Hepatic stellate cell (primary cell): ENCODE results near the gene CASP10.

Source experiments
- DNase-seq: peaks from one replicate; pipeline ENCODE4 v3.0.0; 2011; ENCODE audit warnings: low spot score

The CASP10 gene

DNA sequence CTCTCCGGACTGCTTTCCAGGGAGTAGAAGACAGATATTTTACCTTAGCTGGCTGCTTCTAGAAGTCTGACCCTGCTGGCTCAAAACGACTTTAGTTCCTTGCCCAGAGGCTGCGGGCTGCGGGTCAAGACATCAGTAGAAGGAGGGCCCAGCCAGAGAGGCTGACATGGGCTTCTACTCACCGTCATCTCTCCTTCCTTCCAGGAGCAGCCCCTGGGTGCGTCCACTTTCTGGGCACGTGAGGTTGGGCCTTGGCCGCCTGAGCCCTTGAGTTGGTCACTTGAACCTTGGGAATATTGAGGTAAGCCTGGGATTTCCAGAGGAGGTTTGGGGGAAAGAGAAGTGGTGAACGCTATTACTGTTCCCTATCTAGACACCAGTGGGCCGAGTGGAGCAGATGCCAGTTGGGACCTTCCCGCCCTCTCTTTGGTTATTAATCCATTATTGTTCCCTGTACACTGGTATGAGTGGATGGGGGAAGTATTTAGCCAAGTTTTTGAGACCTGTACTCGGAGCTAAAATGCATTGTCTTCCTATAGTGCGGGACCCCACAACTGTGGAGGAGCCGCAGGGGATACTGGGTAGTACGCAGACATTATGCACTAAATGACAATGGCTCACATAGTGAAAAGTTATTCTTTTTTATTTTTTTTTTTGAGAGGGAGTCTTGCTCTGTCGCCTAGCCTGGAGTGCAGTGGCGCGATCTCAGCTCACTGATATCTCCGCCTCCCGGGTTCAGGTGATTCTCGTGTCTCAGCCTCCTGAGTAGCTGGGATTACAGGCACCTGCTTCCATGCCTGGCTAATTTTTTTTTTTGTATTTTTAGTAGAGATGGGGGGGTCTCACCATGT lies 51.1 kb downstream of the CASP10 start:
- DNase-seq: no peak

DNA sequence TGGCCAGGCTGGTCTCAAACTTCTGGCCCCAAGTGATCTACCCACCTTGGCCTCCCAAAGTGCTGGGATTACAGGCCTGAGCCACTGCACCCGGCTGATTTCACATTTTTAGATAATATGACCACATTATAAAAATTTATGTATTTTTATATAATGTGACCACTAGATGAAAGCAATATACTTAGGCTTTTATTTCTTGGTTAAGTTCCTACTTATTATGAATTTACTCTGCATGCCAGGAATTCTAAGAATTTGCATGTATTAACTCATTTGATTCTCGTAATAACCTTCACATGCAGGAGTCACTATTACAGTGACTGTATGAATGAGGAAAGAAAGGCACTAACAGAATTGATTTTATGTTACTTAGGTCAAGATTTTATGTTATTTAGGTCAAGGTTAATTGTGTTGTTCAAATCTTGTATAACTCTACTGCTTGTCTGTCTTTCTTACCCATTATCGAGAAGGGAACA lies 51.8 kb downstream of the CASP10 start:
- DNase-seq: no peak

DNA sequence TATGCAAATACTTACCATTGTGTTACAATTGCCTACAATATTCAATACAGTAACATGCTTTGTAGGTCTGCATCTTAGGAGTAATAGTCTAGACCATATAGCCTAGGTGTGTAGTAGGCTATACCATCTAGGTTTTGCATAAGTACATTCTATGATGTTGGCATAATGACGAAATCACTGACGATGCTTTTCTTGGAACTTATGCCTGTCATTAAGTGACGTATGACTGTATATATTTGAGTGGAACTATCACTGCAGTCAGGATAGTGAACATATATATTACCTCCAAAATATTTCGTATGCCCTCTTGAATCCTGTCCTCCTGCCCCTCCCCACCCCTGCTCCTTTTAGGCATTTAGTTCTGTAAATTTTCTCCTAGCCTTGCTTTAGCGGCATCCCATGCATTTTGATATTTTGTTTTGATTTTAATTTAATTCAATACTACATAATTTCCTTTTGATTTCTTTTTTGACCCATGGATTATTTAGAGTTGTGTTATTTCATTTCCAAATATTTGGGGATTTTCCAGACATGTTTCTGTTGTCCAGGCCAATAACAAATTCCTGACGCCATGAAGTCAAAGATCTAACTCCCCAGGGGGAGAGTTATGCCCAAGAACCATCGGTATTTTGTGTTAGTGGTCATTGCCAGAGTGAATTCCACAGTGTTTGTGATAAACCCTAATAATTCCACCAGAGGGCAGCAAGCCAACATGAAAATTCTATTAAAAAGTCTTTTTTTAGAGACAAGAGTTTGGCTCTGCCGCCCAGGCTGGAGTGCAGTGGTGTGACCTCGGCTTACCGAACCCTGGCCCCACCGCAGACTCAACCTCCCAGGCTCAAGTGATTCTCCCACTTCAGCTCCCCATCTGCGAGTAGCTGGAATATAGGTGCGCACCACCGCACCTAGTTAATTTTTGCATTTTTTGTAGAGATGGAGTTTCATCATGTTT lies 53.2 kb downstream of the CASP10 start:
- DNase-seq: peak; percentile 60

DNA sequence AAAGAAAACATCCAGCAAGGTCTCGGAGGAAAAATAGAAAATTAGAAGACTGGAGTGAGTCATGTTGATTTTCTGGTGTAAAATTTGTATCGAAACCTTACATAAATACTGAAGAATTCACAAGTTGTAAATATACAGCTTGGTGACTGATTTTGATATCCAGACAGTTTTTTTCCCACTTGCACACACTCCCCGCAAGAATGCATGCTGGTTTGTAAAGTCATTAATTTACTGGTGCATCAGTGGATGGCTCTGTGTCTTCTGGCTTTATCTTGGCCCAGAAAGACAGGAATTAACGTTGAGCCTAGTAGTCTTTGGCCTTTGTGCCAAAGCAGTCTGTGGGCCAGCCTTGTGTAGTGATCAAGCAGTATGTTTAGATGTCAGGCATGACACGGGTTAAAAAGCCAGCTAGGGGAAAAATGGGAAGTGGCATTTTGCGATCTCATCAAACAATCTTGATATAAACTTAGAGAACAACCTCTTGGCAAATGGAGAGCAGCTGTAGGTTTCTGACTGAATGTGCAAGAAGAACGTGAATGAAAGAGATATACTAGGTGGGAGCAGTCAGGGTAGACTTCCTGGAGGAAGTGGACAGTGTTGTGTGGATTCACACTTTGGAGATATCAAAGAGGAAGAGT lies 54.7 kb downstream of the CASP10 start:
- no peak for DNase-seq

DNA sequence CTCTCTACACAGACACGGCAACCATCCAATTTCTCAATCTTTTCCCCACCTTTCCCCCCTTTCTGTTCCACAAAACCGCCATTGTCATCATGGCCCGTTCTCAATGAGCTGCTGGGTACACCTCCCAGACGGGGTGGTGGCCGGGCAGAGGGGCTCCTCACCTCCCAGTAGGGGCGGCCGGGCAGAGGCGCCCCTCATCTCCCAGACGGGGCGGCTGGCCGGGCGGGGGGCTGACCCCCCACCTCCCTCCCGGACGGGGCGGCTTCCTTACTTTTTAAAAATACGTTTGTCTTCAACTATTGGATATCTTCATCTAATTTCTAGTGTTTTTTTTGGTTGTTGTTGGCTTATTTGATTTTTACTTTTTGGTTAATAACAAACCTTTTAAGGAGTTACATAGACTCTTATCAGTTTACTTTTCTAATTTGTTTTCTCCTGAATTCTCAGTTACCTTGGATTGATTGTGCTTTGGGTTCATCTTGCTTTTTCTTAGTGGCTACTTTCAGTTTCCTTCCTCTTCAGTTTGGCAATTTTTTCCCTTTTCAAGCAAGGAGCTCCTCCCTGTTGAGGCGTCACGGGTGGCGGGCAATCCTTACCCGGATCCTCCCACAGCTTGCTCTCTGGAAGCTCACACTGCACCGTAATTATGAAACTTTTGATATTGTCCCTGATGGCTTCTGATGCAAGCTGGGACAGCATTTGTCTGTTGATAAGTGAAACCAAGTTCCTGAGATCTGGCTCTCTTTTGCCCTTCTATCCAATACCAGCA lies 56.4 kb downstream of the CASP10 start:
- peak; percentile 23 for DNase-seq

DNA sequence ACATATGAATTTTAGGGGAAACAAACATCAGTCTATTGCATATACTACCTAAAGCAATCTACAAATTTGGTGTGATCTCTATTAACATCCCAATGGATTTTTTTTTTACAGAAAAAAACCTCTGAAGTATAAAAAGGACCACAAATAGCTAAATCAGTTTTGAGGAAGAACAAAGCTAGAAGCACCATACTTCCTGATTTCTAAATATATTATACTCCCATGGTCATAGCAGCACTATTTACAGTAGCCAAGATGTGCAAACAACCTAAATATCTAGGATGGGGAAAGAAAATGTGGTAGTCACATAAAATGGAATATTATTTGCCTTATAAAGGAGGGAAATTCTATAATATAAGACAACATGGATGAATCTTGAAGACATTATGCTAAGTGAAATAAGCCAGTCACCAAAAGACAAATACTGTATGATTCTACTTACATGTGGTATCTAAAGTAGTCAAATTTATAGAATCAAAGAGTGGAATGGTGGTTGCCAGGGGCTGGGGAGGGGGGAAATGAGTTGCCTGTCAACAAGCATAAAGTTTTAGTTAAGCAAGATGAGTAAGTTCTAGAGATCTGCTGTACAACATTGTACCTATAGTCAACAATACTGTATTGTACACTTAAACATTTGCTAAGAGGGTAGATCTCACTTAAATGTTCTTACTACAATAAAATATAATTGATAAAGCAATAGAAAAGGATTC lies 59.8 kb downstream of the CASP10 start:
- DNase-seq: no peak

DNA sequence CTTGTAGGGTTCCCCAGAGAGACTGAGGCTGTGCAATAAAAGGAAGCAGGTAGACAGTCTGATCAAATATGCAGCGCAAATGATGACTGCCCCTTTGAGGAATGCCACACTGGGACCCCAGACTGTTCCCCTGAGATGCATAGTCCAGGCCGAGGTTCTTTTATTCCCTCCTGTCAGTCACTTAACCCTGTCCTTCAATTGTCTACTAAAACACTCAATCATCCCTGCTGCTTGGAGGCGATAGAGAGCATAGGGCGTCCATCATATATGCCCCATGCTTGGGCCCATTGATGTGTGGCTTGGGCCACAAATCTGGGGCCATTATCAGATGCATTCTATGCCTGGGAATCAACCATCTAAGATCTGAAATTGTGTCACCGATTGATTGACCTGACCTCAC lies 61.9 kb downstream of the CASP10 start:
- no peak for DNase-seq

DNA sequence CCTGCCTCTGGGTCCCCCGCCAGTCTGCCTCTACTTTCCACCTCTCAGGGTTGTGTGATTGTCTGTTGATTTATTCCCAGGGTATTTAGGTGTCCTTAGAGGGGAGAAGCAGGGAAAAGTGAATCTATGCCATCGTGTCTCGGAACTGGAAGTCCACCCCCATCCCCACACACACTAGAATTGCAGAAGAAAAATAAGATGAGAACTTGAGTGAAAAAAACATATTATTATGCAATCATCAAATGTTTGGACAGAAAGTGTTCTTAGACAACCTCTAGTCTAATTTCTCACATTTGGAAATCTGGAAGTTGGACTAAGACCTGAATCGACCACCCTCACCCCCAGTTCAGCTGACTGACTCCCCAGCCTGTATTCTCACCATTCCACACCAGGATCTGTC lies 63.3 kb downstream of the CASP10 start:
- DNase-seq: no peak

DNA sequence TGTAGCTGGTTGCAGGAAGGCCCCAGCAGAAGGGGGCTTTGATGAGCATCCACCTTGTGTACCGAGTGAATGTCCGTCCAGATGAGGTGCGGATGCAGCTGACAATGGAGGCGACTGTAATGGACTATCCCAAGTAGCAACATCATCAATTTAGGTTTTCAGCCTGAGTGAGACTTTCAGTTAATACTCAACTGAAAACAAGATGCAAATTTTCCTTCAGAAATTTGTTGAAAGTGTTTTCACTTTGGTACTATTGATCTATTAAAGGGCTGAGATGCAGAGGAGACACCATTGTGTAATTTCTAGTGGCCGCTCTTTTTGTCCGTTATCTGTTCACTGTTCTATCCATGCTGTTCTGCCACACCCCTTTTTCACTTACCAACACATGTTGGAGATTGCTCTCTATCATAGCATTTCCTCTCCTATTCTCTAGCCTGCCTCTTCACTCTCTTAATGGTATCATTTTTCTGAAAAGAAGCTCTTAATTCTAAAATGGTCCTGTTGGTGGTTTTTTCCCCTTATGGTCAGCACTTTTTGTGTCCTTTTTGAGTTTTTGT lies 65.4 kb downstream of the CASP10 start:
- no peak for DNase-seq

DNA sequence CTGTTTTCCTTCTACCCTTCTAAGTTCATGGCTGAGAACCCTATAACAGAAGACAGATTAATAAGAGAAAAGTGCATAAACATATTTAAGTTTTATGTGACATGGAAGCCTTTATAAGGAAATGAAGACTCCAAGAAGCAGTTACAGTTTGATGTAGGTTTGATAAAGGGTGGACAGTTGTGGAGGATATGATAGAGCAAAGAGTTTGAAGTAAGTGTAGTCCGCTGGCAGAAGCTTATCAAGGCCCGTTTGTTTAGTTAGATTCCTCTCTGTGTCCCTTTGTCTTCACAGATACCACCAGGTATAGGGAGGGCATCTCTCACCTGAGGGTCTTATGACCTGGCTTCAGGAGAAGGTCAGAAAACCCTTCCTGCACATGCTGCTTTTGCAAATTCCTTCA lies 66.9 kb downstream of the CASP10 start:
- no peak for DNase-seq

DNA sequence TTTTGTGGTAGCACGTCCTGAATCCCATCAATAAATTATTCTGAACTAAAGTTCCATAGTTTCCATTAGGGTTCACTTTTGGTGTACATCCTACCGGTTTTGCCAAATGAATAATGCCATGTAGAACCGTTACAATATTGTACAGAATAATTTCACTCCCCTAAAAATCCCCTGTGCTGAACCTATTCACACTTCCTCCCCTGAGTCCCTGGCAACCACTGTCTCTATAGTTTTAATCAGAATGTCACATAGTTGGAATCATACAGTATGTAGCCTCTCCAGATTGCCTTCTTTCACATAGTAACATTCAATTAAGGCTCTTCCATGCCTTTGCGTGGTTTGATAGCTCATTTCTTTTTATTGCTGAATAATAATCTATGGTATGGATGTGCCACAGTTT lies 67.8 kb downstream of the CASP10 start:
- DNase-seq: no peak

DNA sequence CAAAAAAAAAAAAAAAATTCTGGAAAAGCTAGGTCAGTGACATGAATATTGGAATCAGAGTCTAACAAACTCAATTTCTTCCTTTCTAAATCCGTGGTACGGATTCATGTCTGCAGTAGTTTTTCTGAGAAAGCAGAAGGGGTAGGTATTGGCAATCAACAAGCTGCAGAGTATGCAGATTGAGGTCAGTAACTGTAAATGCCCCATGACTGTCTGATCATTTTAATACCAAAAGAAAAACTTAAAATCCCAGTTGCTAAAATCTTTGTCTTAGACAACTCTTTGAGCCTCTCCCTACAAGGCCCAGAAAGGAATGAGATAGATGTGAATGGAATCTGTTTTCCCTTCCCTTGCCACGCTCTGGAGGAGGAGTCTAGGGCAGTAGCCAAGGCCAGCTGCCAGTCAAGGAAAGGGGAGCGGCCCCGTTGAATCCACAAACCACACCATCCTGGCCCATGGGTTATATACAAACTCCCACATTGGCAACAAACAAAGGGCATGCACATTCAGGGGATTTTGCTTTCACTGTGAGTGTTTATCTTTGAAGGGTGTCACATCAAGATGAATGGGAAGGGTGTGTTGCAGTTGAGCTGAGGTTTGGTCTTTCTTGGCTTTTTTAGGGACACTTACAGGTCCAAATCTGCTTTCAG lies 71.3 kb downstream of the CASP10 start:
- peak; percentile 36 for DNase-seq

DNA sequence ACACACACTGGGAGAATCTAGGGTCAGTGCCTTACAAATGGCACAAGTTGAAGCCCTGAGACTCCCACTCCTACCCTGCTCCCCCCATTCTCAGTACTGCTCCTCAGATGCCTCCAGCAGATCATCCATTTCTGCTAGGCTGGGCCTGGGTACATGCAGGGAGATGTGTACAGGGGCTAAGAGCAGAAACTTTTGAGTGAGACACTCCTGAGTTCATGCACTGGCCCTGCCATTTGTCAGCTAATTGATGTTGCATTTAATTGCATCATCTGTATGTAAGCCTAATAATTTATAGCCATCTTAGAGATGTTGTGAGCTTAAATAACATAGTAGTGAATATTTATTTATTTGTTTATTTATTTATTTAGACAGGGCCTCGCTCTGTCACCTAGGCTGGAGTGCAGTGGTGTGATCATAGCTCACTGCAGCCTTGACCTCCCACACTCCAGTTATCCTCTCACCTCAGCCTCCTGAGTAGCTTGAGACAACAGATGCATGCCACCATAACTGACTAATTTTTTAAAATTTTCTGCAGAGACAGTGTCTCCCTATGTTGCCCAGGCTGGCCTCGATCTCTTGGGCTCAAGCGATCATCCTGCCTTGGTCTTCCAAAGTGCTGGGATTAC lies 72.6 kb downstream of the CASP10 start:
- no peak for DNase-seq

DNA sequence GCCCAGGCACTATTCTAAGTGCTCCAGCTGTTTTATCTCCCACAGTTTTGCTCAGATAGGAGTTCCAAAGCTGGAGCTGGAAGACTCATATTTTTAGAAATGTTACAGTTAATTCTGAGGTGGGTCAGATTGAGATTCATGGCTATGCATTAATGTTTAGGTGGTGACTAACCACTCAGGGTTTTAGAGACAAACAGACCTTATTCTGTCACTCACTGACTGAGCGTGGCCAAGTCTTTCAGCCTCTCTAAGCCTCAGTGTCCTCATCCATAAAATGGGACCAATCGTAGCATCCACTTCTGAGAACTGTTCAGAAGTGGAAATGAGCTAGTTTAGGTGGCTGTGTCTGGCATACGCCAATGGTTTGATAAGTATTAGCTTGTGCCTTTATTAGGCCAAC lies 73.1 kb downstream of the CASP10 start:
- DNase-seq: no peak

DNA sequence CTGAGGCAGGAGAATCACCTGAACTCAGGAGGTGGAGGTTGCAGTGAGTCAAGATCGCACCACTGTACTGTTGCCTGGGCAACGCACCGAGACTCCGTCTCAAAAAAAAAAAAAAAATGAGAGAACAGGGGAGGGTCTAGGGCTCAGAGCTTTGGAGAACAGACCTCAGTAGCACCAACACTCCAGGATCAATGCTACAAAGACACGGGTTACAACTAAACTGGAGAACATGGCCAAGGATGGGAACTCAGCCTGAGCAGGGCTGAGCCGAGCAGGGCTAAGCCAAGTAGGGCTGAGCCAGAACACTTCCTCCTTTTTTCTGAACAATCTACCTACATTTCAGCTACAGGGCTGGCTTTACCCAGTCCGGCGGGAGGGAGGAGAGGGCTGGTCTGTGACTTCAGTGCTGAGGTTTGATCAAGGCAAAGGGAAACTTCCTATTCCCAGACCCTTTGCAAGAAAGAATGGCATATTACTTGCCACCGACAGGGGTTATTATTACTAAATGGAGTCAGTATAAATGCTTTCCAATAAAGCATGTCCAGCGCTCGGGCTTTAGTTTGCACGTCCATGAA lies 74.5 kb downstream of the CASP10 start:
- DNase-seq: no peak

DNA sequence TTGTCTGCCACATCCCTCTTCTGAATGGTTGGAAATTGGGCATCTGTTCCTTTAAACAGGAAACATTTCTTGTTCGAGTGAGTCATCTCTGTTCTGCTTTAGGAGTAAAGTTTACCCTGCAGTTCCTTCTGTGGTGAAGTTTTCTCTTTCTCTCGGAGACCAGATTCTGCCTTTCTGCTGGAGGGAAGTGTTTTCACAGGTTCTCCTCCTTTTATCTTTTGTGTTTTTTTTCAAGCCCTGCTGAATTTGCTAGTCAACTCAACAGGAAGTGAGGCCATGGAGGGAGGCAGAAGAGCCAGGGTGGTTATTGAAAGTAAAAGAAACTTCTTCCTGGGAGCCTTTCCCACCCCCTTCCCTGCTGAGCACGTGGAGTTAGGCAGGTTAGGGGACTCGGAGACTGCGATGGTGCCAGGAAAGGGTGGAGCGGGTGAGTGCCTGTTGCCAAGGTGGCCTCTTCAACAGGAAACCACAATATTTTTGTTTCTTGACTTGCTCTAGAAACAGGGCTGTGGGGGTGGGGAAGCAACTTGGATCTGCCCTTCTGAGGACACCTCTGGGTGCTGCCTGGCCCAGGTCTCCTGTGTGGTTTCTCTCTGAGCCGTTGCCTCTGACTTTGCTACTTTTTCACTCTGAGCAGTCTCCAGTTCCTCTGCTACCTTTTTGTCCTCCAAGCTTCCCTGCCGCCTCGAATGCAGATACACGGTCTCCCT lies 75.2 kb downstream of the CASP10 start:
- DNase-seq: peak; percentile 65

DNA sequence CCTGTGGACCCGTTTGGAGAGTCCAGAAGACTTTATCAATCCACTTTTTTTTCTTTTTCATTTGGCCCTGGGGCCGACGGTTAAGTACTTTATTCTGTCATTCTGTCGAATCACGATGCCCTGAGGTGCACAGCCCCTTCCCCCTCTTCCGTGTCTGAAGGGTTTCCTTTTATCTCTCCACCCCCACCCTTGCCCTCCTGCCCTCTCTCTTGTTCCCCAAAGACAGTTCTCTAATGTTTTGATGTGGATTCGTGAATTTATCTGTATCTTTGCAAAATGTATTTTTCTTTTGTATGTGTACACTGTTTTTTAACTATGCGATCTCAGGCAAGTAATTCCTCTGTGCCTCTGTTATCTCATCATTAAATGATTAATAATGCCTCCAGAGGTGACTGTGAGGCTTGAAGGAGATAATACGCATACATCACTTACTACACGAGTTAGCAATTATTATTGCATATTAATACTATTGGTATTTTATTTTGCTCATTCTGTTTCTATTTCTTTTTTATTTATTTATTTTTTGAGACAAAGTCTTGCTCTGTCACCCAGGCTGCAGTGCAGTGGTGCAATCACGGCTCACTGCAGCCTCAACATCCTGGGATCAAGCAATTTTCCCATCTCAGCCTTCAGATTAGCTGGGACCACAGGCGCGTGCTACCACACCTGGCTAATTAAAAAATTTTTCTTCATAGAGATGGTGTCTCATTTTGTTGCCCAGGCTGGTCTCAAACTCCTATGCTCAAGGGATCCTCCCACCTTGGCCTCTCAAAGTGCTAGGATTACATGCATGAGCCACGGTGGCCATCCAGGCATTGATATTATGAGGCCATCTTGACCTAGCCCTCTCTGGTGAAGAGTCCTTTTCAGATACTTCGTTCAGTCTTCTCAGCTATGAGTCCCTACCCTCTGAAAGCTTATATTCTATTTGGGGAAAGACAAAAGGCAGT lies 76.0 kb downstream of the CASP10 start:
- DNase-seq: no peak
